Measurements from ENCODE around the gene GFOD1.

GFOD1 gene

DNA sequence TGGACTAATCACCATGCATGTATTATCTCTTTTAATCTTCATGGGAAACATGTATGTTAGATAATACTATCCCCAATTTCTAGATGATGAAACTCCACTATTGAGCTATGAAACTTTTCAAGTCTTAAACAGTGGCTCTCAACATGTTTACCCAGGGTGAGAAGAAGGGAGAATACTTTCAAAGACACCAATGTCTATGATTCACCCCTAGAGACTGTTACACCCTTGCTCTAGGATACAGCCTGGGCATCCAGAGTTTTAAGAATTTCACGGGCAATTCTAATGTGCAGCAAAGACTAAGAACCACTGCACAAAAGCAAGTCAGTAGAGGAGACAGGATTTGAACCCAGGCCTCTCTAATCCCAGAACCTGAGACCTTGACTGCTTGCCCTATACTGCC is 47.8 kb downstream of the GFOD1 start (continued):
- TF ChIP-seq TSHZ2 (CRISPR knock-in tag; IDR thresholded peaks at IDR 0.05) = no peak
- TF ChIP-seq PATZ1 (CRISPR knock-in tag; IDR thresholded peaks at IDR 0.05; ENCODE audit: borderline replicate concordance) = no peak

DNA sequence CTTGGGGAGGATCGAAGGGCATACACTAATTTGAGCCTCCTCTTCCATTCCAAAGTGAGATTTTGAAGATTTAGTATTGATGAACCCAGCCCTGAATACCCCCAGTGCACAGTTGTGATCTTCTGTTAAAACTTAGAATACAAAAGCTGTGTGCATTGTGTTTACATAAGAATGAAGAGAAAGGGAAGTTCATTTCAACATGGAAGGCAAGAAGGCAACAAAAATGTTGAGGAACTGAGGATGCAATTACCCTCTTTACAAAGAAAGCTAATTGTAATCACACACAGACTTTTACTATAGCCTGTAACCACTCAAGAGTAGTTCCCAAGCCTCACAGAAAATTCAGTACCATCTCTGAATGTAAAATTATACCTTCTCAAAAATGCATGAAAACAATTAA is 49.3 kb downstream of the GFOD1 start:
- no peak for TF ChIP-seq POU6F1 (CRISPR knock-in tag; IDR thresholded peaks at IDR 0.05; ENCODE audit: borderline replicate concordance, low read depth)
- no peak for TF ChIP-seq ZFP3 (CRISPR knock-in tag; IDR thresholded peaks at IDR 0.05)
- TF ChIP-seq CSRNP3 (CRISPR knock-in tag; IDR thresholded peaks at IDR 0.05) = no peak
- TF ChIP-seq TCF4 (CRISPR knock-in tag; IDR thresholded peaks at IDR 0.05; ENCODE audit: borderline replicate concordance) = no peak
- TF ChIP-seq SNAI2 (CRISPR knock-in tag; IDR thresholded peaks at IDR 0.05) = no peak
- TF ChIP-seq ESRRG (CRISPR knock-in tag; IDR thresholded peaks at IDR 0.05) = no peak
- TF ChIP-seq, protein P1, sequence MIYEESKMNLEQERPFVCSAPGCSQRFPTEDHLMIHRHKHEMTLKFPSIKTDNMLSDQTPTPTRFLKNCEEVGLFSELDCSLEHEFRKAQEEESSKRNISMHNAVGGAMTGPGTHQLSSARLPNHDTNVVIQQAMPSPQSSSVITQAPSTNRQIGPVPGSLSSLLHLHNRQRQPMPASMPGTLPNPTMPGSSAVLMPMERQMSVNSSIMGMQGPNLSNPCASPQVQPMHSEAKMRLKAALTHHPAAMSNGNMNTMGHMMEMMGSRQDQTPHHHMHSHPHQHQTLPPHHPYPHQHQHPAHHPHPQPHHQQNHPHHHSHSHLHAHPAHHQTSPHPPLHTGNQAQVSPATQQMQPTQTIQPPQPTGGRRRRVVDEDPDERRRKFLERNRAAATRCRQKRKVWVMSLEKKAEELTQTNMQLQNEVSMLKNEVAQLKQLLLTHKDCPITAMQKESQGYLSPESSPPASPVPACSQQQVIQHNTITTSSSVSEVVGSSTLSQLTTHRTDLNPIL (CRISPR knock-in tag; IDR thresholded peaks at IDR 0.05; ENCODE audit: low read depth) = no peak
- no peak for TF ChIP-seq TSHZ2 (CRISPR knock-in tag; IDR thresholded peaks at IDR 0.05)
- TF ChIP-seq PPARA (CRISPR knock-in tag; IDR thresholded peaks at IDR 0.05; ENCODE audit: borderline replicate concordance) = no peak
- TF ChIP-seq BACH2 (CRISPR knock-in tag; IDR thresholded peaks at IDR 0.05; ENCODE audit: borderline replicate concordance) = no peak
- TF ChIP-seq ARNTL (CRISPR knock-in tag; IDR thresholded peaks at IDR 0.05; ENCODE audit: borderline replicate concordance, low read depth) = no peak
- no peak for TF ChIP-seq ZNF565 (CRISPR knock-in tag; conservative IDR thresholded peaks at IDR 0.05; ENCODE audit: low read depth)
- no peak for TF ChIP-seq OSR1 (CRISPR knock-in tag; IDR thresholded peaks at IDR 0.05)
- TF ChIP-seq ZNF70 (CRISPR knock-in tag; IDR thresholded peaks at IDR 0.05) = no peak
- TF ChIP-seq TOX (CRISPR knock-in tag; IDR thresholded peaks at IDR 0.05; ENCODE audit: borderline replicate concordance) = no peak
- TF ChIP-seq ZC3H10 (CRISPR knock-in tag; IDR thresholded peaks at IDR 0.05) = no peak
- no peak for TF ChIP-seq ZNF8 (CRISPR knock-in tag; IDR thresholded peaks at IDR 0.05)
- TF ChIP-seq ZFP30 (CRISPR knock-in tag; IDR thresholded peaks at IDR 0.05) = no peak
- ATAC-seq = no peak

Data from SK-N-SH treated with all-trans-retinoic acid at 6 μM for 48 hours (cell line).